ENCODE data around the gene MAD2L2.

DNA sequence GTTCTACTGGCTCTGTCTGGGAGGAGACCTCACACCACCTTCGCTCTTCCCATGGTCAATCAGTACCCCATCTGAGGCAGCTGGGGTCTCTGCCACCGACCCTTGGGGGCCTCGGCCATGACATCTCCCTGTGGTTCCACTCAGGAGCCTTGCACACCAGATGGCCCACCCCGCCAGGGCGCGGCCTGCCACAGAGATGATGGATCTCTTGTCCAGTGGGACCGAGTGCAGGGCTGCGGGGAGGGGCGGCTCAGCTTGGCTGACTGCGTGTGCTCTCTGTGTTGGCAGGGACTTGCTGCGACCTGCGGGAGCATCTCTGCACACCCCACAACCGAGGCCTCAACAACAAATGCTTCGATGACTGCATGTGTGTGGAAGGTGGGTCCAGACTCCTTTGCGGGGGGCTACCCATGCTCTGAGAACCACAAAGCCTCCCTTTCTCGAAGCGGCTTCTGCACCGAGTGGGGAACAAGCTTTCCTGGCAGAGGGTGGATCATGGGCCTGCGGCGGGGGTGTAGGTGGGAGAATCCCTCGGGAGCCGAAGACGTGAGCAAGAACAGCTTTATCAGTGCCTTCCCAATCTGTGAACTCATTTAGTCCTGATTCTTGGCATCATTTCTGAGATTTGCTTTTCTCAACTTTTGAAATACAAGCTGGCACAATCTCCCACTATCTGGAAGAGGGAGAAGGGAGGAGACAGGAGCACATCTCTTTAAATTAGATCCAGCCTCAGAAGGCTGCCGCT lies 34.1 kb upstream of the MAD2L2 start:
- TF ChIP-seq, protein P1, sequence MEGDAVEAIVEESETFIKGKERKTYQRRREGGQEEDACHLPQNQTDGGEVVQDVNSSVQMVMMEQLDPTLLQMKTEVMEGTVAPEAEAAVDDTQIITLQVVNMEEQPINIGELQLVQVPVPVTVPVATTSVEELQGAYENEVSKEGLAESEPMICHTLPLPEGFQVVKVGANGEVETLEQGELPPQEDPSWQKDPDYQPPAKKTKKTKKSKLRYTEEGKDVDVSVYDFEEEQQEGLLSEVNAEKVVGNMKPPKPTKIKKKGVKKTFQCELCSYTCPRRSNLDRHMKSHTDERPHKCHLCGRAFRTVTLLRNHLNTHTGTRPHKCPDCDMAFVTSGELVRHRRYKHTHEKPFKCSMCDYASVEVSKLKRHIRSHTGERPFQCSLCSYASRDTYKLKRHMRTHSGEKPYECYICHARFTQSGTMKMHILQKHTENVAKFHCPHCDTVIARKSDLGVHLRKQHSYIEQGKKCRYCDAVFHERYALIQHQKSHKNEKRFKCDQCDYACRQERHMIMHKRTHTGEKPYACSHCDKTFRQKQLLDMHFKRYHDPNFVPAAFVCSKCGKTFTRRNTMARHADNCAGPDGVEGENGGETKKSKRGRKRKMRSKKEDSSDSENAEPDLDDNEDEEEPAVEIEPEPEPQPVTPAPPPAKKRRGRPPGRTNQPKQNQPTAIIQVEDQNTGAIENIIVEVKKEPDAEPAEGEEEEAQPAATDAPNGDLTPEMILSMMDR (conservative IDR thresholded peaks at IDR 0.05 in 1 of 2, IDR thresholded peaks at IDR 0.05 in 1 of 2; ENCODE audit: low read depth in 1 of 2, low read length in 2 of 2), result no peak
- no peak for TF ChIP-seq EZH2 (IDR thresholded peaks at IDR 0.05; ENCODE audit: low read length, missing control alignments)

Measured in fibroblast of lung (primary cell).